ENCODE measurements around the gene FOSL2.
A peak's percentile ranks its signal among the peaks of the same experiment; 100 is the strongest.

Gene FOSL2

GRCh38 chr2:28415715-28416114, 23.1 kb downstream of the FOSL2 start:
- peaks cover 13% of the 10 kb centered on the region for H3K4me1 Mint-ChIP-seq (ENCODE audit: low read depth)
- no peak overlapping the region for H3K27ac Mint-ChIP-seq
- H3K9me3 Mint-ChIP-seq (ENCODE audit: low read depth), result no peaks in the 10 kb centered on the region
- no peaks in the 10 kb centered on the region for H3K27me3 Mint-ChIP-seq
- peaks cover 7% of the 10 kb centered on the region for H3K36me3 Mint-ChIP-seq
- no peak overlapping the region for H3K4me3 Mint-ChIP-seq

DNA sequence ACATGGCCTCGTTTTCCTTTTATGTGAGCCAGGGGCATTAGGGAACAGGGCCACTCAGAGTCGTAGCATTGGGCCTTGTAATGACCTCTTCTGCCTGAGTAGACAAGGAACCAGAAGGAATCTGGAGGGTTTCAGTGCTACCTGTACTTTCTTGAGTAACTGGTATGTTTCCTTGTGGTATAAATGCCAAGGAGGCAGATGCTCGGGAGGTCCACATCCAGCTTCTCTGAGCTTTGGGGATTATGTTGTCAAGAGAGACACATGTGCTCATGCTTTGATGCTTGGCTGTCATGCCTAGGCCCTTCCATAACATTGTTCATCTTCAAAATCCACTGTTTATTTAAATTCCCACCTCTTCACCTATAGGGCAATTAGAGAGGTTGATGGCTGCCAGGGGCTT, 26.3 kb downstream of the FOSL2 start:
- no peaks in the 10 kb centered on the region for H3K27me3 Mint-ChIP-seq
- H3K9me3 Mint-ChIP-seq (ENCODE audit: low read depth), result no peaks in the 10 kb centered on the region
- H3K4me1 Mint-ChIP-seq (ENCODE audit: low read depth), result peaks cover 27% of the 10 kb centered on the region
- peaks cover 8% of the 10 kb centered on the region for H3K36me3 Mint-ChIP-seq
- H3K27ac Mint-ChIP-seq, result no peak overlapping the region
- no peak overlapping the region for H3K4me3 Mint-ChIP-seq

DNA sequence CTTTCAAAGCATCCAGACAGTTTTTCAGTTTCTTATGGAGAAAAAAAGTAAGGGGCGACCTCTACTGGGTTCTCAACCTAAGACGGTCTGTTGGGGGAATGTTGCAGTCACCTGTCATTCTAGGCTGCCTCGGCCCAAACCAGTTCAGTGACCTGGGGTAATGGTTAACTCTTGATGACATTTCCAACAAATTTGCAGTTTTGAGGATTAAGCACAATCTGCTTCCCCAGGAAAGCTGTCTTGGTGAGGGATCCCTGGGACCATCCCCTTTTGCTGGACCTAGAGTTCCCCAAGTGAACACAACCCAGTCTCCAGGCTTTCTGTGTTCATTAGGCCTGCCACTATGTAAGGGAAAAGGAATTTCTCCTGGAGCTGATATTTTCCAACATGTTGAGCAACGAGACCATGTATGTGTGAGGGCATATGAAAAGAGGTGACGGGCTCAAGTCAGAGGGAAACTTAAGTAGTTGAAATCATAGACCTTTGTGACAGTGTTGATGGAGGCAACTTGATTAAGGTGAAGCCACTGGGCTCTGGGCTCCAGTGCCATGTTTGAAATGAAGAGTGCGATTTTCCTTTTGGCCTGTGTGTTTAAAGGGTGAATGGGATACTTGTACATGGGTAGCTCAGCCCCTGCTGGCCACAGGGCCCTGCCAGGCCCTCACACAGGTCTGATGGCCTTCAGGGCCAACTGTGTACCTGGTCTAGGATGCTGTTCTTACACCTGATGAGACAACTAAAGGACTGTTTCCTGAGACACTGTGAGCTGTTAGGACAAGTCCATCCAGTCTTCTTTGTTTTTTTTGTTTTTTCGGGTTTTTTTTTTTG, 27.0 kb downstream of the FOSL2 start:
- no peak overlapping the region for H3K4me3 Mint-ChIP-seq
- H3K36me3 Mint-ChIP-seq, result peaks cover 8% of the 10 kb centered on the region
- H3K4me1 Mint-ChIP-seq (ENCODE audit: low read depth), result peaks cover 34% of the 10 kb centered on the region
- no peaks in the 10 kb centered on the region for H3K27me3 Mint-ChIP-seq
- no peaks in the 10 kb centered on the region for H3K9me3 Mint-ChIP-seq (ENCODE audit: low read depth)
- H3K27ac Mint-ChIP-seq, result no peak overlapping the region

GRCh38 chr2:28420722-28421121, 28.1 kb downstream of the FOSL2 start:
- Mint-ChIP-seq H3K4me1 (ENCODE audit: low read depth) (peaks cover 44% of the 10 kb centered on the region), H3K27me3 (no peaks in the 10 kb centered on the region), H3K36me3 (peaks cover 8% of the 10 kb centered on the region), H3K4me3 (no peak overlapping the region), H3K27ac (no peak overlapping the region), H3K9me3 (ENCODE audit: low read depth) (no peaks in the 10 kb centered on the region)

- H3K27me3 Mint-ChIP-seq, result no peaks in the 10 kb centered on the region
- peaks cover 2% of the 10 kb centered on the region for H3K36me3 Mint-ChIP-seq
- H3K4me3 Mint-ChIP-seq, result peak overlapping the region; percentile 78
- H3K4me1 Mint-ChIP-seq (ENCODE audit: low read depth), result peaks cover 52% of the 10 kb centered on the region
- H3K9me3 Mint-ChIP-seq (ENCODE audit: low read depth), result no peaks in the 10 kb centered on the region
- peak overlapping the region; percentile 94 for H3K27ac Mint-ChIP-seq
Measured at GRCh38 chr2:28422908-28423741, 30.5 kb downstream of the FOSL2 start.

DNA sequence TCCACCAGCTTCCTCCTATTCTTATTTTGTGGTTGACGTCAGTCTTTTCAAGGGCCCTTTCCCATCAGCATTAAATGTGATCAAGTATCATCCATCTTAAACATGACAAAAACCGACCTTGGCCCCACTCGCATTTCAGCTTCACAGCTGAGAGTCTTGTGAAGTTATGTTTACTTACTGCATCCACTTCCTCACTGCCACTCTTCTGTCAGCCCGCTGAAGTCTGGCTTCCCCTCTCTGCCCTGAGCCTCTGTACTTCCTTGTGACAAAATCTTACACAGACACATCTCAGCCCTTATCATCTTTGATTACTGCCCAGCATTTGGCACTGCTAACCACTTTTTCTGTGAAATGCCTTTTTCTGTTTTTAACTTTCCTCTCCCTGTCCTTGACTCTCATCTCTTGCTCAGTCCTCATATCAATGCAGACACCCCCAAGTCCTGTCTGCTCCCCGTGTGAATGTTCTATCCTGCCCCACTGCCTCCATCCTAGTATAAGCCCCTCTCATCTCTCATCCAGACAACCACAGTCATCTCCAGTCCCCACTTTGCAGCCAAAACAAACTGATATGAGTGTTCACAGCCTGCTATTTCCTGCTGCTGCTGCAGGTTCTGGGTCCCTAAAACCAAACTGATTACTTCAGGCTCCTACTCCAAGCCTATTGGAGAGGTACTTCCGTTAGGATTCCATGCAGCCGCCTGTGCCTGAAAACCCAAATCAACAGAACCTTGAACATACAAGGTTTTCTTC, 31.4 kb downstream of the FOSL2 start:
- Mint-ChIP-seq H3K36me3 (peaks cover 2% of the 10 kb centered on the region), H3K27me3 (no peaks in the 10 kb centered on the region), H3K4me3 (peak overlapping the region; percentile 78), H3K4me1 (ENCODE audit: low read depth) (peaks cover 52% of the 10 kb centered on the region), H3K9me3 (ENCODE audit: low read depth) (no peaks in the 10 kb centered on the region), H3K27ac (peak overlapping the region; percentile 94)

DNA sequence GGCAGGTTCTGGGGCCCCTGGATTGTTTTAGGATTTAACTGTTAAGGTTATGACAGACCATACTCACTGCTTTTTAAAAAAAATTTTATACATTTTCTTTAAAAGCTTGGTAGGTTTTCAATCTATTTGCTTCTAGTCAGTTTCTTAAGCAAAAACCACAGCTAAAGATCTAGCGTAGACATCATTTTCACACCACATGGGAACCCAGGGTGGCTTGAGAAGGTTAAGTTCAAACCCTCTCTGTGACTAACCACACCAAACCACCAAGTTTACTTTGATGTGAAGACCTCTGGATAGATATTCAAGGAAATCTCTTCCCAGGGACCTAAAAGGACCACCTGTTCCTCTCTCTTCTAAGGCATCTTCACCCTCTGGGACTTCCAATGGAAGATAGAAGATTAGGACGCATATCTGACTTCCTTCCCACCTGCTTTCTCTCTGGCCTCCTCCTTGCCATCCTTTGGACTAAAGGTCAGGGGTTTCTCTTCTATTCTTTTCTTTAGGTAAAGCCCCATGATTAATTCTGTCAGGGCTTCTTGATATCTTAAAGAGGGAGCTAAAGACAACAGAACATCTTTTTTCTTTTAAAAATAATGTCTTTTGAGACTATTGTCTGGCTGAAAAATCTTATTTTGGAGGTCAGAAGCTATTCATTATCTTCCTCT, 32.3 kb downstream of the FOSL2 start:
- Mint-ChIP-seq H3K36me3 (peaks cover 2% of the 10 kb centered on the region), H3K4me3 (no peak overlapping the region), H3K27ac (peak overlapping the region; percentile 94), H3K9me3 (ENCODE audit: low read depth) (no peaks in the 10 kb centered on the region), H3K4me1 (ENCODE audit: low read depth) (peaks cover 52% of the 10 kb centered on the region), H3K27me3 (no peaks in the 10 kb centered on the region)

DNA sequence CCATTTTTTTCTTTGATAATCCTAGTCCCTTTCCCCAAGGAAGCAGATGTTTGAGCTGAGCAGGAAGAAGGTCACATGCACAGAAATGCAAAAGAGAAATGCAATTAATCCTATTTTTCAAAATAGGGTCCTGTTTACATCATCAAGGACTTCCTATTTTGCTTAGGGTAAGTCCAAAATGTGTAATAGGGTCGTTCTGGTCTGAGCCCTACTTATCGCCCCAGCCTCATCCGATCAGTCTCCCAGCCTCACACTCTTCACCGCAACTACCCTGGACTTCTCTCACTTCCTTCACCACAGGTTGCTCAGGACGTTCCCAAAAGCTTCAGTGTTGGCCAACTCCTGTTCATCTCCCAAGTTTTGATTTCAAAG, 32.8 kb downstream of the FOSL2 start:
- Mint-ChIP-seq H3K9me3 (ENCODE audit: low read depth) (no peaks in the 10 kb centered on the region), H3K27ac (peak overlapping the region; percentile 94), H3K36me3 (peaks cover 2% of the 10 kb centered on the region), H3K4me1 (ENCODE audit: low read depth) (peaks cover 53% of the 10 kb centered on the region), H3K4me3 (no peak overlapping the region), H3K27me3 (no peaks in the 10 kb centered on the region)

DNA sequence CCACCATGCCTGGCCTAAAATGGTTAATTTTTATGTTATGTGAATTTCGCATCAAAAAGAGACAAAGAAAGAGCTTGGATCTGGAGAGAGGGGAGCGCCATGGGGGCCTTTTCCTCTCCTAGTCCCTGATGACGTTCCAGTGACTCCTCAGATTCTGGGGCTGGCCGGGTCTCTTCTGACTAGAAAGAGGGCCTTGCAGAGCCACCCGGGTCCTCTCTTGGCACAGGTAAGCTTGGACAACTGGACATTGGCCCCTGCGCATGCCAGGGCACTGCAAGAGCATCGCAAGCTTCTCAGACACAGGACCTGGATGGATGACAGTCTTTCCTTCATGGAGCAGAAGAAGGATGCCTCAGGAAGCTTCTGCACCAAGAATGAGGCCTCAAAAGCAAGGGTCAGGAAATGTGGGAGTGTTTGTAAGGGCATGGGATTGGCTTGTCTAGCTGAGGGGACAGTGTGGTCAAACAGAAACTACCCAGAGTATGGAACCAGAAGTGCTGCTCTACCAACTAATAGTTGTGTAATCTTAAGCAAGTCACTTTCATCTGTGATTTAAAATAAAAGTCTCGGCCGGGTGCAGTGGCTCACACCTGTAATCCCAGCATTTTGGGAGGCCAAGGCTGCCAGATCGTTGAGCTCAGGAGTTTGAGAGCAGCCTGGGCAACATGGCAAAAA, 35.2 kb downstream of the FOSL2 start:
- Mint-ChIP-seq H3K9me3 (ENCODE audit: low read depth) (no peaks in the 10 kb centered on the region), H3K27ac (no peak overlapping the region), H3K36me3 (no peaks in the 10 kb centered on the region), H3K27me3 (no peaks in the 10 kb centered on the region), H3K4me3 (no peak overlapping the region), H3K4me1 (ENCODE audit: low read depth) (peaks cover 37% of the 10 kb centered on the region)

DNA sequence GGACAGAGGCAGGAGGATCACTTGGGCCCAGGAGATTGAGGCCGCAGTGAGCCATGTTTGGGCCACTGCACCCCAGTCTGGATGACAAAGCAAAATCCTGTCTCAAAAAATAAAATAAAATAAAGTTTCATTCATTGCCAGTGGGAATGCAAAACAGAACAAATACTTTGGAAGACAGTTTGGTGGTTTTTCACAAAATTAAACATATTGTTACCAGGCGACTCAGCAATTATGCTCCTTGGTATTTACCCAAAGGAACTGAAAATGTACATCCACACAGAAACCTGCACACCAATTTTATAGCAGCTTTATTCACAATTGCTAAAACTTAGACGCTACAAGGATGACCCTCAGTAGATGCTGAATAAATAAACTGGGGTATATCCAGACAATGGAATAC, 35.8 kb downstream of the FOSL2 start:
- peaks cover 31% of the 10 kb centered on the region for H3K4me1 Mint-ChIP-seq (ENCODE audit: low read depth)
- no peak overlapping the region for H3K4me3 Mint-ChIP-seq
- no peak overlapping the region for H3K27ac Mint-ChIP-seq
- no peaks in the 10 kb centered on the region for H3K36me3 Mint-ChIP-seq
- no peaks in the 10 kb centered on the region for H3K9me3 Mint-ChIP-seq (ENCODE audit: low read depth)
- H3K27me3 Mint-ChIP-seq, result no peaks in the 10 kb centered on the region

- Mint-ChIP-seq H3K27ac (no peak overlapping the region), H3K27me3 (no peaks in the 10 kb centered on the region), H3K9me3 (ENCODE audit: low read depth) (peaks cover 4% of the 10 kb centered on the region), H3K4me3 (no peak overlapping the region), H3K4me1 (ENCODE audit: low read depth) (peaks cover 20% of the 10 kb centered on the region), H3K36me3 (no peaks in the 10 kb centered on the region)
Measured at GRCh38 chr2:28429636-28430376, 37.1 kb downstream of the FOSL2 start.

GRCh38 chr2:28430377-28430765, 37.7 kb downstream of the FOSL2 start:
- Mint-ChIP-seq H3K27me3 (no peaks in the 10 kb centered on the region), H3K36me3 (no peaks in the 10 kb centered on the region), H3K4me3 (no peak overlapping the region), H3K9me3 (ENCODE audit: low read depth) (peaks cover 4% of the 10 kb centered on the region), H3K4me1 (ENCODE audit: low read depth) (peaks cover 15% of the 10 kb centered on the region), H3K27ac (no peak overlapping the region)

GRCh38 chr2:28430788-28431418, 38.2 kb downstream of the FOSL2 start:
- no peaks in the 10 kb centered on the region for H3K27me3 Mint-ChIP-seq
- H3K4me3 Mint-ChIP-seq, result no peak overlapping the region
- H3K36me3 Mint-ChIP-seq, result no peaks in the 10 kb centered on the region
- H3K4me1 Mint-ChIP-seq (ENCODE audit: low read depth), result peaks cover 9% of the 10 kb centered on the region
- H3K27ac Mint-ChIP-seq, result no peak overlapping the region
- H3K9me3 Mint-ChIP-seq (ENCODE audit: low read depth), result peaks cover 4% of the 10 kb centered on the region
